Measurements from ENCODE around the gene UNG.
"Not testable (repeated sequence)": the region's sequence is repeated elsewhere in the genome, so short reads cannot be mapped to it uniquely, and the experiment has no call there.

UNG gene

DNA sequence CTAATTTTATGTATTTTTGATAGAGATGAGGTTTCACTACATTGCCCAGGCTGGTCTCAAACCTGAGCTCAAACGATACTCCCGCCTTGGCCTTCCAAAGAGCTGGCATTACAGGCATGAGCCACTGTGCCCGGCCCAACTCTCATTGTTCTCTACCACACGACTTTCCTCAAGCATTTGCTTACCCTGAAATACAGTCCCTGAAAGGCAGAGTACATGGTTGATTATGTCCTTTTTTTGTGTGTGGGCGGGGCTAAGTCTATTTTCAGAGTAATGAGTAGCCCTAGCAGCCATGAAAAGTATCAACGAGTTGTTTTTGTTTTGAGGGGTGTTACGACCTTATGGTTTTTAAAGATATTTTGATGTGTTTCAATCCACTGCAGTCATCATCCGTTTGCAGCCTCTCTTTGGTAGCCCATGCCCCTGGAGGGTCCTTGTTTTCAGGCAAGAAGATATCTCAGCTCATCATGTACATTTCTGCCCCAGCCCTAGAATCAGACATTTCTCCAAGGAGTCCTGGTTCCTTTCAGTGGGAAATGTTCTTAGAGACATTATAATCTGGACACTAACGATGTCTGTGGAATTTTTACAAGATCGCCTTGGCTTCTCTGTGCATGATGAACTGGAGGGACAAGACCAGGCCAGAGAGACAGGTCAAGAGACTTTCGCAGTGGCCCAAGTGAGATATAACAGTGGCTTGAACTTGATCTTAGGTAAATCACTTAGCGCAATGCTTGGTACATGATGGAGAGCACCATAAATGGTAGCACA lies 27.7 kb downstream of the UNG start:
- no peak for DNase-seq

DNA sequence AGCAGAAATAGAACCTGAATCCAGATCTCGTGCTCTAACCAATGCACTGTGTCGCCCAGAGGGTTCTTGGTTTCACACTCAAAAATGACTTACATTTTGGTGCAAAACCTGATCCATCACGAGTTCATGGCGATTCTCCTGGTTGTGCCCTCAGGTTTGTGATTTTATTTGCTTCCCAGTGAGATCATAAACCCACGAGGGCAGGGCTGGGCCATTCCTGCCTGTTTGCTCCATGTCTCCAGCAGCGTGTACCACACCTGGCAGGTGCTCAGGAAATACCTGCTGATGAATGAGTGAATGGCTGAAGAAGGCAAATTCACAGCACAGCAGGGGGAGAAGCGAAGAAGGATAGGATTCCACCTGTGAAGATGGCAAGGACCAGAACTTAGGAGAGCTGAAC lies 28.4 kb downstream of the UNG start:
- no peak for DNase-seq

DNA sequence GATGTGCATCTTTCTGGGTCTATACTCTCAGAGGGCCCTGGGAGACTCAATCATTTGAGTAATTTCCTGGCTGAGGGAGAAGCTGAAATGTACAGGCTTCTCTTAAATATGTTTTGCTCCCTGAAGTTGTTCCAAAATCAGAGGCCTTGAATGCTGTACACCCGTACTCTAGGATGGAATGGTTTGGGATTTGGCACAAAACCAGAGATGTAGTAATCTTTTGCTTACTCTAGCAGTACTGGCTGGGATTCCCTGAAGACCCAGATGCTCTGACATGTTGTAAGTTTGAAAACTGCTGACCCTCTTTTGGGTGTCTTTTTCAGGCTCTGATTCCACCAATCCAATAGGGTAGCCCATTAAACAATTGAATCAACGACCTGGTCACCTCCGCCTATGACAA lies 29.4 kb downstream of the UNG start:
- no peak for DNase-seq

DNA sequence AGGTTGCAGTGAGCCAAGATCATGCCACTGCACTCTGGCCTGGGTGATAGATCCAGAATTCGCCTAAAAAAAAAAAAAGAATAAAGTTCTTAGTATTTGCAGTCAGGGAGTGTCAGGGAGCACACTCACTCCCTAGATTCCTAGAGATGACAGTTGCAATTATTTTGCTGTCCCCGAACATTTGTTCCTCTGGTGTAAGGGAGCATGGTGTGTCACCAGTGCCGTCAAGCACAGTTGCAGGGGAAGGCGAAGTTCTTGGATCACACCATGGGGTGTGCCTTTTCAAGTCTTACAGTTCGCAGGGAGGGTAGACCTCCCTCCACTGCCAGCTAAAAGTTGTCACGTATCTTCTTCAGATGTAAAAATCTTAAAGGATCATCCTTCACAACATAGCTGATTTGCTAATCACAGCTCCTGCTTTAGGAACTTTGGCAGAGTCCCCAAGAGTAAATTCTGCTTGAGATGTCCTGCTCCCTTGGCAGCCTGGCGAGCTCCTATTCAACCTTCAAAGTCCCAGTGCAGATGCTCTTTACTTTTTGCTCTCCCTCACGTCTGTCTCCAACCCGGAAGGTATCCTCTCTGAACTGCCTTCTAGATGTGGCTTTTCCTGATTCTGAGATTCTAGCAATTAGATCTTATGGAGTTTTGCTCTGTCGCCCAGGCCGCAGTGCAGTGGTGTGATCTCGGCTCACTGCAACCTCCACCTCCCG lies 30.3 kb downstream of the UNG start:
- DNase-seq, result no peak

DNA sequence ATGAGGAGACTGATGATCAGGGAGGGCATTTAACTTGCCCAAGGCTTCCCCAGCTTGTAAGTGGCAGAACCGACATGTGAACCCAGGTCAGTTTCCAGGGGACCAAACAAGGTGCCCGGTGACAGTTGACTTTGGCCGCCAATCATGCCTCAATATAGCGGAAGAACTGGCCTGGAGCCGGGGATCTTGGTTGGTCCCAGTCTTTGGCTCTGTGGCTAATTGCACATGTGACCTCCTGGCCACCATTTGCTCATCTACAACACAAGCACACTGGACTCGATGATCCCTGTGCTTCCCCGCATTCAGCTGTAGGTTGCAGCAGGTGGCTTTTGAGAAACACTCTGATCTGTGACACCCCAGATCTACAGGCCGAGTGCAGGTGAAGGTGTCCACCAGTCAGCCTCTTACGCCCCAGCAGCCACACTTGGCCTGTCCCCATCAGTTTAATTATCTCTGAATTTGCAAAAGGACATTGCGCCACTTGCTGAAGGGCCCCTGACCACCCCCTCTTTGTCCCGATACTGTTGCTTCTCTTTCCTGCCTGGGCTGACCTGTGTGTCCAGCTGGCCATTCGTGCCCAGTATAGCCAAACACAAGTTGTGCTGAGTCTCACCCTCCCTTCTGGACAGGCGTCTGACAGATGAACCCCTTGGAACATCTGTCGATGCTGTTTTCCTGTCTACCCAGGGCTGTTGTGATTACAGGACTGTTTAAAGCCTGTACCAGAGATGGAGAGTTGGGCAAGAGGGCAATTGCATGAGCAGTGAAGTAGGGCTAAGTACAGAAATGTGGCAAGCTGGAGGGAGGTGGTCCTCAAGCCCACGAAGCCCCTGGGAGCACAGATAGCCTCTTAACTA lies 33.1 kb downstream of the UNG start:
- no peak for DNase-seq

DNA sequence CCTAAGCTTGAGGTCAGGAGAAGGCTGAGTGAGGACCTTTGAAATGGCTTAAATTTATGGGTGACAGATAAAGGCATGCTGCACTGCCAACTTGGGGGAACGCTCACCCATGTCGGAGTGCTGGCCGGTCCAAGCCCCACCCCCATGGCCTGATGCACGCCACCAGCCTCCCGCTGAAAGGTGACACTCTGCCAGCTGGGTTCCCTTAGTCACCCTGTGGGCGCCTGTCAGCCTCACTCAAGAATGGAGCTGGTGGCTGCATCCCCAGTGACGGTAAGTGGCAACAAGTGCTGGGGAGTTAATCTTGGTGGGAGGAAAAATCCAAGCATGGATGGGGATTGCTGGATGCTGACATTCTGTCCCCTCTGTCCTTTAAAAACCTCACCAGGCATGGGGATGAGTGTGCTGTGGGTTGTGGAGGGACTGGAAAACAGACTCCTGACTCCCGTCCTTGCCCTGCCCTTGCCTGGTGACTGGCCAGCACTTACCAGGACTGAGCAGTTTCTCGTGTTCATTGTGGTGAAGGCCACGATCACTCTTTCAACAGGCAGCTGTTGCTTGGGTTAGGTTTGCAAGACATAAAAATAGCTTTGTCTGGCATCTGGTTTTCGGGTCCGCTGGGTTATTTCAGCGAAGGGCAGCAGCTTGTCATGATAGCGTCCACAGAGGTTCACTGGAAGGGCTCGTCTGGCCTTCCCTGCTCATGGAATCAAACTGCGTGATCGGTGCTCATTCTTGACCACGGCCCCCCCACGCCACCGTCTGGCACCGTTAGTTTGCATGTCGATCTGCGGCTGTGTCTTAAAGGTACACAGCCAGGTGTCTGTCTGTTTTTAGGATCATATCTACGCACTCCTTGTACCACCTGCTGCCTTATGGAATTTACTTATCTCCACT lies 34.0 kb downstream of the UNG start:
- no peak for DNase-seq

DNA sequence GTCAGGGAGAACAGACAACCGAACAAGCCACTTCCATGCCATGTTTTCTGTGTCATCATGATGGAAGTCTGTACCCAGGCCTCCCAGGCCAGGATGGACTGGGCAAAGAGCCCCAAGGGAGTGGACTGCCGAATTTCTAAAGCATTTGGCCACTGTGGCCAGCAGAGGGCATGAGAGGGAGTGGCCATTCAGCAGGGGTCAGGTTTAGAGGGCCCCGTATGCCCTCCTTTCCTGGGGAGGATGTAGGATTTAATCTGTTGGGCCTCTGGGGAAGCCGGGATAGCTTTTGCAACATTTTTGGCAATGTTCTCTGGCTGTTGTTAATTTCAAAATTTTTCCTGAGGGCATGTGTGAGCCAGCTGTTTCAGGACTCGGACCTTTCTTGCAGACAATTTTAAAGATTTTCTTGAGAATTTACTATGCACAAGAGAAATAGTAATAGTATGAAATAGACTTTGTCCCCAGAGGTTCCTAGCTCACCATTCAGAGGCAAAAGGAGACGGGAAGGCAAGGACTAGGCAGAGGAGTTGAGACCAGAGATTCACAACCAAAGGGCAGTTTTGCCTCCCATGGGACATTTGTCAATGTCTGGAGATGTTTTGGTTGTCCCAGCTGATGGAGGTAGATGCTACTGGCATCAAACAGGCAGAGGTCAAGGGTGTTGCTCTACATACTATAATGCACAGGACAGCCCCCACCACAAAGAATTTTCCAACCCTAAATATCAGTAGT lies 37.0 kb downstream of the UNG start:
- no peak for DNase-seq

DNA sequence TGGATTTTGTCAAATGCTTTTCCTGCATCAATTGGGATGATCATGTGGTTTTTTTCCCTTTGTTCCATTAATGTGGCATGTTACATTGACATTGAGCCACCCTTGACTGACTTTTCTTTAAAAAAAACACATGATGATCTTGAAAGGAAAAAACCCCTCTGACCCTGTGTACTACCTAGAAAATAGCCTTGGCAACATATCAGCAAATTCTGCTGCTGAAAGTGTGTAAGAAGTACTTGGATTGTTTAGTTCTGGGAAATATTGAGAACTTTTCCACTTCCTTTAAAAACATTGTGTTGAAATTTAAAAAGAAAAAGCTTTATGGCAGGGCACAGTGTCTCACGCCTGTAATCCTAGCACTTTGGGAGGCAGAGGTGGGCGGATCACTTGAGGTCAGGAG lies 39.7 kb downstream of the UNG start:
- no peak for DNase-seq

DNA sequence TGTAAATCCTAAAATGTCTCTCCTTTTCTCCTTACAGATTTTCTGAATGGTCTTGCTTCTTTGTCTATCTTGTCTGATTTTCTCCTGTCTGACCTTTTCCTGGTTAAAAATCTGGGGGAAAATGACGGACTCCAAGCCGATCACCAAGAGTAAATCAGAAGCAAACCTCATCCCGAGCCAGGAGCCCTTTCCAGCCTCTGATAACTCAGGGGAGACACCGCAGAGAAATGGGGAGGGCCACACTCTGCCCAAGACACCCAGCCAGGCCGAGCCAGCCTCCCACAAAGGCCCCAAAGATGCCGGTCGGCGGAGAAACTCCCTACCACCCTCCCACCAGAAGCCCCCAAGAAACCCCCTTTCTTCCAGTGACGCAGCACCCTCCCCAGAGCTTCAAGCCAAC lies 42.0 kb downstream of the UNG start:
- no peak for DNase-seq

DNA sequence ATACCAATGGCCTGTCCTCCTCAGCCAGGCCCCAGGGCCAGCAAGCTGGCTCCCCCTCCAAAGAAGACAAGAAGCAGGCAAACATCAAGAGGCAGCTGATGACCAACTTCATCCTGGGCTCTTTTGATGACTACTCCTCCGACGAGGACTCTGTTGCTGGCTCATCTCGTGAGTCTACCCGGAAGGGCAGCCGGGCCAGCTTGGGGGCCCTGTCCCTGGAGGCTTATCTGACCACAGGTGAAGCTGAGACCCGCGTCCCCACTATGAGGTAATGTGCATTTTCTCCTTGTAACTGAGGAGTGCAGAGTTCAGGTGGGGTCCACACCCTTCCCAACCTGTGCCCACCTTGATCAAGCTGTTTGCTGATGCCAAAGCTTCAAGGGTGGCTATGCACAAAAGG lies 42.4 kb downstream of the UNG start:
- no peak for DNase-seq

DNA sequence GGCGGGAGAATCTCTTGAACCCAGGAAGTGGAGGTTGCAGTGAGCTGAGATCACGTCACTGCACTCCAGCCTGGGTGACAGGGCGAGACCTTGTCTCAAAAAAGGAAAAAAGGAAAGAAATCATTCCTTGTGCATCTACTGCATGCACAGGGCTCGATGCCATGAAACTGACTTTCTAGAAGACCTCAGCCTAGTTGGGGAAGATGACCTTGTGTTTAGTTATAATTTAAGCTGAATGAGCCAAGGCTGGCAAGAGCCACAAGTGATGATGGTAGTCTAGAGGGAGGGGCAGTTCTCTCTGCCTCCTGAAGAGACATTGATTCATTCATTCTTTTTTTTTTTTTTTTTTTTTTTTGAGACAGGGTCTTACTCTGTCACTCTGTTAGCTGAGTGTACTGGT lies 43.2 kb downstream of the UNG start:
- no peak for DNase-seq

DNA sequence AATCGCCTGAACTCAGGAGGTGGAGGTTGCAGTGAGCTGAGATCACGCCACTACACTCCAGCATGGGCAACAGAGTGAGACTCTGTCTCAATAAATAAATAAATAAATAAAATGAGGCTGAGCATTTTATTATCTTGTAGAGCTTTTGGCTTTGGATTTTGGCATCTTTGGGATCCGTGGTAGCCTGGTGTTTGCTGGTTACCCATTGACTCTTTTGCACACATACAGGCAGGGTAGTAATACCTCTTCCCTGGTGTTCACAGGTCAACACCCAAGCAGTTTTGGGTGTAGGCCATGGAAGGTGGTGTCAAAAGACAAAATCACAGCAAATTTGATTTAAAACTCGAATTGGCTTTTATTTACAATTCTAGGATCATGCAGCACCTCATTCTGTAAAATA lies 46.8 kb downstream of the UNG start:
- no peak for DNase-seq

DNA sequence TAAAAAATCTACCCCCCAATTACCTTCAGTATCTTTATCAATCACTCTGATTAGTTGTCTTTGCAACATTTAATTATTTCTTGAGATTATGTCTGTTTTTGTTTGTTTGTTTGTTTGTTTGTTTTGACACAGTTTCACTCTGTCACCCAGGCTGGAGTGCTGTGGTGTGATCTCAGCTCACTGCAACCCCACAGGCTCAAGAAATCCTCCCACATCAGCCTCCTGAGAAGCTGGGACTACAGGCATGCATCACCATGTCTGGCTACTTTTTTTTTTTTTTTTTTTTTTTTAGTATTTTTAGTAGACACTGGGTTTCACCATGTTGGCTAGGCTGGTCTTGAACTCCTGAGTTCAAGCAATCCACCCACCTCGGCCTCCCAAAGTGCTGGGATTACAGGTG lies 49.7 kb downstream of the UNG start:
- not testable (repeated sequence) for DNase-seq

DNA sequence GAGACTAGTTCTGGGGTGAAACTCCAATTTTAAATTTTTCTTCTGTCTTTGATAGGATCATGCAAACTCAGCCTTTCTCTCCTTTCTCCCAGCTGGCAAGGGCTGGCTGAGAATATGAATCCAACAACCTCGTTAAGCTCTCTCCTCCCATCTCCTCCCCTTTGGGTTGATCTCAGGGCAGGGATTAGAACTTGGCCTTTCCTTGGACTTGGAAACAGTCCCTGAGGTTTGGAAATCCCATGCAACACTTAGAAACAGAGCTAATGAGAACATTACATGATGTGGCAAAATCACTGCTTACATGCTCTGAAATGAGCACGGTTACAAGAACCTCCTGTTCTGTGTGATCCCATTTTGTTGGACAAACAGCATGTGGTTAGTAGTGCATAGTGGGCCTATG lies 50.6 kb downstream of the UNG start:
- DNase-seq, result no peak

DNA sequence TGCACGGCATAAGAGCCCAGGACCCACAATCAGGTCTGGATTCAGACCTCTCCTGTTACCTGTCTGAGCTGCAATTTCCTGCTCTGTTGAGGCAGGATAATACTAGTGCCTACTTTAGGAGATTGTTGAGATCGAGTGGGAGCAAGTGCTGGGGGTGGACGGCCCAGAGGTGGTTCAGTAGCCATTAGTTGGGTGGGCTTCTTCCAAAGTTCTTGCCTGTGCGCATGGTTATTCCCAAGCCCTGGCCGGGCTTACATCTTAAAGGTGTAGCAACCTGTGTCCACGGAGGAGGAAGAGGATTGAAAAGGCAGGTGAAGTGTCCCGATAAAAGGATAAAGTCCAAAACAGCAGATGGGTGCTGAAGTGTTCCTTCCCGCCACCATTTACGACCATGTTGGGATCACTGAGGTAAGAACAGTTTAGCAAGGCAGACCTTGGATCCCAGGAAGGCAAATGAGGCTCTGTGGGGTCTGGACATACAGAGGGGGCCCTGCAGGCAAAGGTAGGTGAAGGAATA lies 52.8 kb downstream of the UNG start:
- DNase-seq, result no peak

DNA sequence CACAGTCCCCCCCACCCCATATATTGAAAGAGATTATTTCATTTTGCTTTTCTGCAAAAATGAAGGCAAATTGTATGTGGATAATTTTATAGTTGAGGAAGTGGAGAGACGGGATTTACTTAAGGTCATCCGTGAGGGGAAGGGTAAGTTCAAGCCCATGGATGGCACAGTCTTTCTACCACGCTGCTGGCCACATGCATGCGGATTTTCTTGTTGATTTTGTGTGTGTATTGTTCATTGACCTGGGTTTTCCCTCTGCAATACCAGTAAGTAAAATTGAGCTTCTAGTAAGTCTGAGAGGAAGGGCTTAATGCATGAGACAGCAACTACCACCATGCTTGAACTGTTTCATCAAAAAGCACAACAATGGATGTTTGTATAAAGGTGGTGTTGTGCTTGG lies 54.1 kb downstream of the UNG start:
- DNase-seq, result no peak

DNA sequence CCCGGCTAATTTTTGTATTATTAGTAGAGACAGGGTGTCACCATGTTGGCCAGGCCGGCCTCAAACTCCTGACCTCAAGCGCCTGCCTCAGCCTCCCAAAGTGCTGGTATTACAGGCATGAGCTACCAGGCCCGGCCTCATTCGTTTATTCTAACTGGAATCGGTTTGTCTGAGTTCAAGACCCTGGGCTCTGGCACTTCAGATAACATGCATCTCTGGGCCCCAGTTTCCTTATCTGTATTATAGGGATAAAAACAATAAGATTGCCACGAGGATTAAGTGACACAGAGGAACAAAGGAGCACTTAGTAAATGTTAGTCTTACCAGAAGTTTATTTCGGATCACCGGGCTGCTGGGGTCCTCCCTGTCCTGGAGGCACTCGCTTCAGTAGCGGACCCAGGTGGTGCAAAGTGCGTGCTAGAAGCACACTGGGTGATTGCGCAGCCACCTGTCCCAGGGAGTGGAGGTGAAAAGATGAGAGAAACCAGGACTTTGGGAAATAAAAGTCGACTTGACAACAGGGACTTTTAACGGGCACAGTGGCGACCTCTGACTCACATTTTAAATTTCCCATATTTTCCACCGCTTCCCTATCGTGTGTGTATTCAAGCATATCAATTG lies 56.5 kb downstream of the UNG start:
- DNase-seq, result peak; percentile 10

DNA sequence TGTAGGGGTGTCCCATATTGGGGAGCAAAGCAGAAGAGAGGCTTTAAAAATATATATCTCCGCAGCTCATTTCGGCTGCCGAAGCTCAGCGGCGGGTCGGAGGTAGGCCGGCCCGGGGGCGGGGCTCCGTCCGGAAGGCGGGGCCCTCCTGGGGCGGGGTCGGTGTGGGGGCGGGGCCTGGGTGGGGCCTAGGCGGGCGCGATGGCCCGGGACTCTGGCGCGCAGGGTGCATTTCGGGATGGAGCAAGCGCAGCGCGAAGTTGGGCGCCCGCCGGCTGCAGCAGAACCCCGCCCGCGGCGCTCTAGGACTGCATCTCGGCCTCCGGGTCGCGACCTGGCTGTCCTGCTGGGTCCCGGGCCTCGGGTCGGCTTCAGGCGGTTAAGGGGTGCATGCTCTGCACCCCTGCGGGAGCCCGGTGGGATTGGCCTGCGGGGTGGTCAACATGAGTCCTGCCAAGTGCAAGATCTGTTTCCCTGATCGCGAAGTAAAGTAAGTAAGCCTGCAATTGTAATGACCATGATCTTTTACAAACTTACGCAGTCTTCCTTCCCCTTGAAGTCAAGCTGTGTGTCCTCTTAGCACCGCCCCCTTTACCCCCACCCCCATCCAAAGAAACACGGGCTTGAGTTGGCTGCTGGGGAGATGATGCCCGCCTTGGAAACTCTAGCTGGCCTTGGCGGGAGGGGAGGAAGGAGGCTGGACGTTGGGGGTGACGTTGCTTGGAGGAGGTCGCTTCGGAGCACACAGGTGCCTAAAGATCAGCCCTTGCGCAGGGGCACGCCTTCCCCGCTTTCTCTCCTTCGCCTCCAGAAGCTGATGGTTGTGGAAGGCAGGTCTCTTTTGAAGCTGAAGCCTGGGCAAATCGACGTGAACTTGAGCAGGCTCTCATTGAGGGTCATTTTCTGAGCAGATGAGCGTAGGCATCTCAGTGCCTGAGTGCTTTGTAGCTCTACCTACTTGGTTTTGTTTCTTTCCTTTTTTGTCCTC lies 57.3 kb downstream of the UNG start:
- peak; percentile 78 for DNase-seq

DNA sequence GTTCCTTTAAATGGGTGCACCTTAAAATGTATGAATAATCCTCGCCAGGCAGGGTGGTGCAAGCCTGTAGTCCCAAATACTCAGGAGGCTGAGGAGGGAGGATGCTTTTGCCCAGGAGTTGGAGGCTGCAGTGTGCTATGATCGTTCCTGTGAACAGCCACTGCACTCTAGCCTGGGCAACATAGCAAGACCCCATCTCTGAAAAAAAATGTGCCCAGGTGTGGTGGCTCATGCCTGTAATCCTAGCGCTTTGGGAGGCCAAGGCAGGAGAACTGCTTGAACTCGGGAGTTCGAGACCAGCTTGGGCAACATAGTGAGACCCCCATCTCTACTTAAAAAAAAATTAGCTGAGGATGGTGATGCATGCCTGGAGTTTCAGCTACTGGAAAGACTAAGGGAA lies 58.6 kb downstream of the UNG start:
- no peak for DNase-seq

DNA sequence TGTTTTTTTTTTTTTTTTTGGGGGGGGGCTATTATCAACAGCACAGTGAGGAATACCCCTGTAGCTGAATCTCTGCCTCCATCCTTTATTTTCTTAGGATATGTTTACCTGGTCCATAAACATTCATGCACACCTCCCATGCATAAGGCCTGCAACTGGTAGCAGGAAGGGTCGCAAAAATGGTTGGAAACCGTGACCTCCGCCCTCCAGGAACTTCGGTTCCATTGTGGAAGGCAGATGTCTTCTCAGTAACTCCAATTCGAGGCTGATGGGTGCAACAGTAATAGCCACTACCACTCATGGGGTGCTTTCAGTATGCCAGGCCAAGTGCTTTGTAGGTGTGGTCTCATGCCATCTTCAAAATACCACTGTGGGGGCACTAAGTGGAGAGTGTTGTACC lies 59.2 kb downstream of the UNG start:
- DNase-seq, result no peak

Data from activated naive CD4-positive, alpha-beta T cell treated with Interleukin-2 at 50 U/mL for 16 hours (primary cell).